Measurements from ENCODE around the gene CD3D. TPM values are rescaled to one million over a fixed set of nuclear protein-coding genes. Genes with fewer than 3 reads are reported as not detected.

CD3D gene
- not detected for total RNA-seq (2021; fragmentation: NEBNext Ultra II Directional; extraction: Animal tissue kit (Norgen Biotek cat#: 25700))
- long read RNA-seq: 0 reads

DNA sequence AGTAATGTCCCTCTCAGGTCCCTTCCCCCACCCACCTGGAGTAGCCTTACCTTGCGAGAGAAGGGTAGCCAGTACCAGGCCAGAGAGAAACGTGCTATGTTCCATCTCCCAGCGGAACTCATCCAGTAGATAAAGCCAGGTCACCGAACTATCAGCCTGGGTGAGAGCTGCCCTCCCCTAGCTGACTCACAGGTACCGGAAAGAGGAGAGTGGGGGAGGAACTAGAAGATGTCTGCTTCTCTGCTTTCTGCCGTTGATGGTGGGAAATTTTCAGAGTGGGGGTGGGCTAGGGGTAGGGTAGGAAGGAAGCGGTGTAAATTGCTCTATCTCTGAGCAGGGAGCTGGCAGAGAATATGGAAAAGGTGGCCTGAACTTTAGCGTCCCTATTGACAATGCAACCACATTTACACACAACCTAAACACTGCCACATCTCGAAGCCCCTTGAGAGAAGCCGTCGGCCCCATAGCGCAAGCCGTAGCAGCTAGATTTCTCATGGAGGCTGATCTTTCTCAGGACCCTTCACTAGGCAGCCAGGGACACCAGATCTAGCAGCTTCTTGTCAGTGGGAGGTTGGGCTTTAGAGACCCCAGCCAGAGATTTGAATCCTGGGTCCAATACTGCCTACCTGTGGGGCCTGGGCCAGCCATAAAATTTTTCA lies at the start of gene CD3D:
CD3D (minus strand) TSS at position 203 of the 659 bp plus-strand sequence; CDS start at position 105, 98 bp downstream.
- Mint-ChIP-seq H3K27me3 (ENCODE audit: insufficient read depth) (peaks cover 31% of the 10 kb centered on the region), H3K27ac (no peak within 1 kb of the TSS), H3K36me3 (ENCODE audit: low read depth) (no peaks in the 10 kb centered on the region), H3K4me1 (ENCODE audit: low read depth) (no peaks in the 10 kb centered on the region), H3K9me3 (no peaks in the 10 kb centered on the region), H3K4me3 (no peak within 1 kb of the TSS)
- no peak for DNase-seq
- TF ChIP-seq, protein P1, sequence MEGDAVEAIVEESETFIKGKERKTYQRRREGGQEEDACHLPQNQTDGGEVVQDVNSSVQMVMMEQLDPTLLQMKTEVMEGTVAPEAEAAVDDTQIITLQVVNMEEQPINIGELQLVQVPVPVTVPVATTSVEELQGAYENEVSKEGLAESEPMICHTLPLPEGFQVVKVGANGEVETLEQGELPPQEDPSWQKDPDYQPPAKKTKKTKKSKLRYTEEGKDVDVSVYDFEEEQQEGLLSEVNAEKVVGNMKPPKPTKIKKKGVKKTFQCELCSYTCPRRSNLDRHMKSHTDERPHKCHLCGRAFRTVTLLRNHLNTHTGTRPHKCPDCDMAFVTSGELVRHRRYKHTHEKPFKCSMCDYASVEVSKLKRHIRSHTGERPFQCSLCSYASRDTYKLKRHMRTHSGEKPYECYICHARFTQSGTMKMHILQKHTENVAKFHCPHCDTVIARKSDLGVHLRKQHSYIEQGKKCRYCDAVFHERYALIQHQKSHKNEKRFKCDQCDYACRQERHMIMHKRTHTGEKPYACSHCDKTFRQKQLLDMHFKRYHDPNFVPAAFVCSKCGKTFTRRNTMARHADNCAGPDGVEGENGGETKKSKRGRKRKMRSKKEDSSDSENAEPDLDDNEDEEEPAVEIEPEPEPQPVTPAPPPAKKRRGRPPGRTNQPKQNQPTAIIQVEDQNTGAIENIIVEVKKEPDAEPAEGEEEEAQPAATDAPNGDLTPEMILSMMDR (IDR thresholded peaks at IDR 0.05): no peak

DNA sequence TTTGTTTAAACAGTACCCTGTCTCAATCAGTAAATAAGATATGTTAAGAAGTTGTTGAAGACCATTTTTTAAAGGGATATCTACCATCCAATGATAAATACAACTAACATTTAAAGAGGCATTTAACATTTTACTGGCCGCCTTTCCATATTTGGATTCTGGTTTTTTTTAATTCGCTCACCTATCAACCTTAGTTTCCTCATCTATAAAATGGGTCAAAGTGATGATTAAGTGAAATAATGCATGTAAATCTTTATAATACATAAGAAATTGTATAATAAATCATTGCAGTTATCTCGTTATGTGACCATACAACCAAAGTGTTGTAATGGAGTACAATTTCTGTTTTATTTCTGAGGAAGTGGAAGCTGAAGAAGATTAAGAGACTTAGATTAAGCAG lies 41.2 kb upstream of the CD3D start:
- H3K9me3 Mint-ChIP-seq: no peaks in the 10 kb centered on the region
- no peak for DNase-seq

DNA sequence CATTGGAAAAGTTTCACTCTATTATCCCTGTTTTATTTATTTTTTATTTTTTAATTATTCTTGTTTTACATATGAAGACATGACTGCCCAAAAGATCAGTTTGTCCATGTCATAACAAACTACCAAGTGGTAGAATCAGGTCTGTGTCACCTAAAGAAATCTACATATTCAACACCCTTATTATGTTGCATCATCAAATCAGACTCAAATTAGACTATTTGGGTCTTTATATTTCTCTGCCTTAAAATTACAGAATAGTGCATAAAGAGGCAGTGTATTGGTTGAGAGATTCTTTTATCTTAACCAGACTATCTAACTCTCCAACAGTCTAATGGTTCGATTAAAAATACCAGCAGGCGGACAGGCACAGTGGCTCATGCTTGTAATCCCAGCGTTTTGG lies 40.4 kb upstream of the CD3D start:
- no peaks in the 10 kb centered on the region for H3K9me3 Mint-ChIP-seq
- H3K27me3 Mint-ChIP-seq (ENCODE audit: insufficient read depth): no peaks in the 10 kb centered on the region
- H3K4me1 Mint-ChIP-seq (ENCODE audit: low read depth): no peaks in the 10 kb centered on the region
- no peak for DNase-seq
- peaks cover 18% of the 10 kb centered on the region; the same call in 1 of the 2 replicates for H3K36me3 Mint-ChIP-seq (ENCODE audit: low read depth)
- TF ChIP-seq, protein P1 (IDR thresholded peaks at IDR 0.05): no peak
- no peak overlapping the region for H3K27ac Mint-ChIP-seq
- H3K4me3 Mint-ChIP-seq: no peak overlapping the region

More for the DNA sequence above, 41.2 kb upstream of the CD3D start:
- Mint-ChIP-seq H3K4me3 (no peak overlapping the region), H3K4me1 (ENCODE audit: low read depth) (no peaks in the 10 kb centered on the region), H3K36me3 (ENCODE audit: low read depth) (peaks cover 14% of the 10 kb centered on the region; the same call in 1 of the 2 replicates), H3K27ac (no peak overlapping the region), H3K27me3 (ENCODE audit: insufficient read depth) (no peaks in the 10 kb centered on the region)
- TF ChIP-seq, protein P1 (IDR thresholded peaks at IDR 0.05): no peak

DNA sequence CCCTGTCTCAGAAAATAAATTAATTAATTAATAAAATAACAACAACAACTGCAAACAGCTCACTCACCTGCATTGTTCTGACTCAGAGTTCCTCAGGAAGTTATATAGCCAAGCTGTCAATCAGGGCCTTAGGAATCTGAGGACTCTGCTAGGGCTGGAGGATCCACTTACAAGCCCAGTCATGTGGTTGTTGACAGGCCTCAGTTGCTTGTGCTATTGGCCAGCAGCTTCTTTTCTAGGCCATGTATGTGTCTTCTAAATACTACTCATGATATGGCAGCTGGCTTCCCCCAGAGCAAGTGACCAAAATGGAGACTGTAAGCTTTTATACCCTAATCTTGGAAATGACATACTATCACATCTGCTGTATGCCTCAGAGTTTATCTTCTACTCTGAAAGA lies 38.1 kb upstream of the CD3D start:
- Mint-ChIP-seq H3K9me3 (no peaks in the 10 kb centered on the region), H3K4me3 (no peak overlapping the region), H3K27ac (no peak overlapping the region), H3K36me3 (ENCODE audit: low read depth) (peaks cover 16% of the 10 kb centered on the region; the same call in 1 of the 2 replicates), H3K4me1 (ENCODE audit: low read depth) (no peaks in the 10 kb centered on the region), H3K27me3 (ENCODE audit: insufficient read depth) (no peaks in the 10 kb centered on the region)
- DNase-seq: no peak
- TF ChIP-seq, protein P1 (IDR thresholded peaks at IDR 0.05): no peak

DNA sequence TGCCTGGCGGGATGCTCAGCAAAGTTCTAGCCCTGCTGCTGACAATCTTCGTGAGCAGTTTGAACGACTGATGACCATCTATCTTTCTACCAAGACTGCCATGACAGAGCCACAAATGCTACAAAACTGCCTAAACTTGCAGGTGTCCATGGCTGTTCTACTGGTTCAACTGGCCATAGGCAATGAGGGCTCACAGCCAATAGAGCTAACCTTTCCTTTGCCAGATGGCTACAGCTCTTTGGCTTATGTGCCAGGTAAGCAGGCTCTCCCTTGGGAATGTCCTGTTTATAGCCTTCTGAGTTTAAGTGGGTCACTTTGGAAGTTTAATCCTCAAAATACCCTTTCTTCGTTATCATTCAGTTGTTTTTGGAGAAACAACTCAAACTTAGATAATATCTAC lies 37.0 kb upstream of the CD3D start:
- Mint-ChIP-seq H3K9me3 (no peaks in the 10 kb centered on the region), H3K4me3 (no peak overlapping the region), H3K27ac (no peak overlapping the region), H3K36me3 (ENCODE audit: low read depth) (peaks cover 19% of the 10 kb centered on the region), H3K27me3 (ENCODE audit: insufficient read depth) (no peaks in the 10 kb centered on the region), H3K4me1 (ENCODE audit: low read depth) (no peaks in the 10 kb centered on the region)
- TF ChIP-seq, protein P1 (IDR thresholded peaks at IDR 0.05): no peak
- no peak for DNase-seq

All from HFFc6 (cell line).